RWPE2 (cell line): Measurements from ENCODE around the gene IRAK1.

ENCODE experiments used
- ATAC-seq: fragments of 200-7000 bp; cut with Tn5 transposase; 3 replicates; pipeline ENCODE4 v1.9.1; 2021; ENCODE audit warnings: low read depth
- DNase-seq: peaks from one replicate; pipeline ENCODE4 v3.0.0-alpha.2; 2020; ENCODE audit warnings: low spot score
- H3K27ac ChIP-seq: fragments of 450-650 bp; 2 replicates; pipeline ENCODE4 v1.5.1; 2017; ENCODE audit warnings: mild to moderate bottlenecking; ENCODE audit not compliant: poor library complexity, severe bottlenecking
- H3K27me3 ChIP-seq: fragments of 250-450 bp; sonication (Bioruptor Pico); 2 replicates; pipeline ENCODE4 v1.5.1; 2021; ENCODE audit warnings: mild to moderate bottlenecking, moderate library complexity; ENCODE audit not compliant: insufficient read depth, poor library complexity, severe bottlenecking
- H3K36me3 ChIP-seq: fragments of 250-450 bp; sonication (Bioruptor Pico); 2 replicates; pipeline ENCODE4 v1.5.1; 2020; ENCODE audit warnings: low read depth, mild to moderate bottlenecking, moderate library complexity
- H3K4me1 ChIP-seq: fragments of 250-450 bp; sonication (Bioruptor Pico); 2 replicates; pipeline ENCODE4 v1.5.1; 2021; ENCODE audit warnings: mild to moderate bottlenecking, moderate library complexity; ENCODE audit not compliant: insufficient read depth, poor library complexity, severe bottlenecking
- H3K4me3 ChIP-seq: fragments of 250-450 bp; sonication (Bioruptor Pico); 2 replicates; pipeline ENCODE4 v1.5.1; 2021; ENCODE audit warnings: mild to moderate bottlenecking, moderate library complexity; ENCODE audit not compliant: severe bottlenecking
- H3K9me3 ChIP-seq: fragments of 250-450 bp; sonication (Bioruptor Pico); 2 replicates; pipeline ENCODE4 v1.5.1; 2021; ENCODE audit warnings: mild to moderate bottlenecking, moderate library complexity; ENCODE audit not compliant: severe bottlenecking
- TF ChIP-seq, protein P1 (sequence below): fragments of 450-650 bp; IDR thresholded peaks from one replicate; pipeline ENCODE4 v1.5.1; 2017; ENCODE audit warnings: mild to moderate bottlenecking, moderate library complexity; ENCODE audit not compliant: poor library complexity, severe bottlenecking

Gene IRAK1

DNA sequence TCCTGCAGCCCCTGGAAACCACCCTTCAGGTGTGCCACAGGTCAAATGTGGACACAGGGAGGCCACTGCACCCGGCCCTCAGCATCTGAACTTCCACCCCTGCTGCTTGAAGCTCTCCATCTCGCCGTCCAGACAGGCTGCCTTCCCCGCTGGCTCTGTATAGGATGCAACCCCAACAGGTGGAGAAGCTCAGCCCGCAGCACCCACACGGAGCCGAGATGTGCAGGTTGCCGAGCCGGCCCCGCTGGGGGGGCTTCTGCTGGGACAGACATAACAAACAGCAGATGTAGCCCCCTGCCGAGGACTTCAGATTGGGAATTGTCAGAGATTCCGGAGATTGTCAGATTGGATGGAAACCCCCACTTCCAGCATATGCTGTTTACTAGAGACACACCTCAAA is 26.6 kb downstream of the IRAK1 start:
- H3K27me3 ChIP-seq = no peaks in the 10 kb centered on the region
- H3K9me3 ChIP-seq = no peaks in the 10 kb centered on the region
- no peaks in the 10 kb centered on the region for H3K36me3 ChIP-seq
- DNase-seq = no peak
- no peak for ATAC-seq
- H3K4me3 ChIP-seq = no peak overlapping the region
- H3K4me1 ChIP-seq = no peaks in the 10 kb centered on the region
- TF ChIP-seq, protein P1, sequence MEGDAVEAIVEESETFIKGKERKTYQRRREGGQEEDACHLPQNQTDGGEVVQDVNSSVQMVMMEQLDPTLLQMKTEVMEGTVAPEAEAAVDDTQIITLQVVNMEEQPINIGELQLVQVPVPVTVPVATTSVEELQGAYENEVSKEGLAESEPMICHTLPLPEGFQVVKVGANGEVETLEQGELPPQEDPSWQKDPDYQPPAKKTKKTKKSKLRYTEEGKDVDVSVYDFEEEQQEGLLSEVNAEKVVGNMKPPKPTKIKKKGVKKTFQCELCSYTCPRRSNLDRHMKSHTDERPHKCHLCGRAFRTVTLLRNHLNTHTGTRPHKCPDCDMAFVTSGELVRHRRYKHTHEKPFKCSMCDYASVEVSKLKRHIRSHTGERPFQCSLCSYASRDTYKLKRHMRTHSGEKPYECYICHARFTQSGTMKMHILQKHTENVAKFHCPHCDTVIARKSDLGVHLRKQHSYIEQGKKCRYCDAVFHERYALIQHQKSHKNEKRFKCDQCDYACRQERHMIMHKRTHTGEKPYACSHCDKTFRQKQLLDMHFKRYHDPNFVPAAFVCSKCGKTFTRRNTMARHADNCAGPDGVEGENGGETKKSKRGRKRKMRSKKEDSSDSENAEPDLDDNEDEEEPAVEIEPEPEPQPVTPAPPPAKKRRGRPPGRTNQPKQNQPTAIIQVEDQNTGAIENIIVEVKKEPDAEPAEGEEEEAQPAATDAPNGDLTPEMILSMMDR = no peak
- no peak overlapping the region for H3K27ac ChIP-seq

DNA sequence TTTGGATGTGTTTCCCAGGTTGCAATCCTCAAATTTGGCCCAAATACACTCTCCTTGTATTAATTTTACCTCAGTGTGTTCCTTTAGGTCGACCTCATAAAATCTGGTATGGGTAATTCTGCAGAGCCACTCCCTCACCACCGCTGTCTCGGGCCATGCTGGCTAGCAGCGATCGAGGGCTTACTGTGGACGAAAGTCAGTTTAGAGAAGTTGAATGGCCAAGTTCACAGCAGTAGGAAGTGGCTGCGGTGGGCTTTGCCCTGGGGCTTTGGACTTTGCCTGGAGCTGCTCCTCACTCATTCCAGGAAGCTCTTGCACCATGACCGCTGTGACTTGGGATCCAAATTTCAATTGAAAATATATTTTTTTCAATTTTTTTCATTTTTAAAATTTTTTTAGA is 27.5 kb downstream of the IRAK1 start:
- H3K4me1 ChIP-seq = no peaks in the 10 kb centered on the region
- no peaks in the 10 kb centered on the region for H3K9me3 ChIP-seq
- H3K36me3 ChIP-seq = no peaks in the 10 kb centered on the region
- no peak overlapping the region for H3K4me3 ChIP-seq
- no peak overlapping the region for H3K27ac ChIP-seq
- DNase-seq (no peak), ATAC-seq (no peak)
- H3K27me3 ChIP-seq = no peaks in the 10 kb centered on the region
- TF ChIP-seq, protein P1 = no peak

DNA sequence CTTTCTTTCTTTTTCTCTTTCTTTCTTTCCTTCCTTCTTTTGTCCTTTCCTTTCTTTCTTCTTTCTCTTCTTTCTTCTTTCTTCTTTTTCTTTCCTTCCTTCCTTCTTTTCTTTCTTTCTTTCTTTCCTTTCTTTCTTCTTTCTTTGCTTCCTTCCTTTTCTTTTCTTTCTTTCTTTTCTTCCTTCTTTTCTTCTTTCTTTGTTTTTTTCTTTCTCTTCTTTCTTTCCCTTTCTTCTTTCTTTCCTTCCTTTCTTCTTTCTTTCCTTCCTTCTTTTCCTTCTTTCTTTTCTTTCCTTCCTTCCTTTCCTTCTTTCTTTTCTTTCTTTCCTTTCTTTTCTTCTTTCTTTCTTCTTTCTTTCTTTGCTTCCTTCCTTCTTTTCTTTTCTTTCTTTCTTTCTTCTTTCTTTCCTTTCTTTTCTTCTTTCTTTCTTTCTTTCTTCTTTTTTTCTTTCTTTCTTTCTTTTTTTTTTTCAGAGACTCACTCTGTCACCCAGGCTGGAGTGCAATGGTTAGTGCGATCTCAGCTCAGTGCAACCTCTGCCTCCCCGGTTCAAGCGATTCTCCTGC is 28.6 kb downstream of the IRAK1 start:
- TF ChIP-seq, protein P1 = no peak
- no peaks in the 10 kb centered on the region for H3K27me3 ChIP-seq
- H3K27ac ChIP-seq = no peak overlapping the region
- no peak overlapping the region for H3K4me3 ChIP-seq
- no peaks in the 10 kb centered on the region for H3K36me3 ChIP-seq
- DNase-seq = no peak
- H3K4me1 ChIP-seq = no peaks in the 10 kb centered on the region
- ATAC-seq = no peak
- no peaks in the 10 kb centered on the region for H3K9me3 ChIP-seq

DNA sequence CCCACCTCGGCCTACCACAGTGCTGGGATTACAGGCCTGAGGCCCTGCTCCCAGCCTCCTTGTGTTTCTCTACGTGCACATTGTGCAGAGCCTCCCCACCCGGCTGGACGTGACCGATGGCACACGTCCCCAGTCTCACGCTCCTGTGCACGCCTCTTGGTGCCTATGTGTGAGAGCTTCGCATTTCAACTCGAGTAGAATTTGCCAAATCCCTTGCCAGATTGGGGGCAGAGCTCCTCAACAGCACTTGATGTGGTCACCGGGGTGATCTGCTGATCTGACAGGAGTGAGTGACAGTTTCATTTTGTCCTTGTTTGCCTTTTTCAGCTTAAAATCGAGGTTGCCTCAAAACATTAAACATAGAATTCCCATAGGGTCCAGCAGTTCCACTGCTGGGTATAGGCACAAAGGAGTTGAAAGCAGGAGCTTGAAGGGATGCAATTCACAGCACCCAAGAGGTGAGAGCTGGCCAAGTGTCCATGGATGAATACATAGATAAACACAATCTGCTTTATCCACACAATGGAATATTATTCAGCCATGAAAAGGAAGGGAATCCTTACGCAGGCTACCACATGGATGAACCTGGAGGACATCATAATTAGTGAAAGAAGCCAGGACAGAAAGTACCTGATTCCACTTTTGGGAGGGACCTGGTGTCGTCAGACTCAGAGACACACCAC is 29.6 kb downstream of the IRAK1 start:
- Histone ChIP-seq H3K27me3 (no peaks in the 10 kb centered on the region), H3K36me3 (no peaks in the 10 kb centered on the region), H3K4me3 (no peak overlapping the region), H3K9me3 (no peaks in the 10 kb centered on the region), H3K27ac (no peak overlapping the region), H3K4me1 (no peaks in the 10 kb centered on the region)
- DNase-seq (no peak), ATAC-seq (no peak)
- TF ChIP-seq, protein P1 = no peak

DNA sequence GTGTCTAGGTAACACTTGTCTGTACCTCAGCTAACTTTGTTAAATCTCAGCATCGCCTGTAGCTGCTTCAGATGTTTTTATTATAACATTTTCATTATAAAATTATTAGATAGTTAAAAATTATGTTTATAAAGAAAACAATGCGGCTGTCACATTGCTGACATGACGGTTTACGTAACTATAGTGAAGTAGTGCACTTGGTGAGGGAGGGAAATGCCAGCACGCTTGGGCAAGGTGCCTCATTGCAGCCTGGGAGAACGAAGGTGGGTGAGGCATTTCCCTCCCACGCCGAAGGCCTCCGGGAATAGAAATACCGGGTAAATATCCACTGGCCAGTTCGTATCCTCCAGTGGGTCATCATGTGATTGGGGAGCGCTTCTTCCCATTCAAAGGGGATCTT is 31.2 kb downstream of the IRAK1 start:
- H3K27ac ChIP-seq = no peak overlapping the region
- ATAC-seq = no peak
- no peak for DNase-seq
- H3K4me3 ChIP-seq = no peak overlapping the region
- H3K4me1 ChIP-seq = no peaks in the 10 kb centered on the region
- no peaks in the 10 kb centered on the region for H3K36me3 ChIP-seq
- TF ChIP-seq, protein P1 = no peak
- no peaks in the 10 kb centered on the region for H3K9me3 ChIP-seq
- no peaks in the 10 kb centered on the region for H3K27me3 ChIP-seq
